HG02588 (cell line): ENCODE measurements around the gene THSD1.
"Not testable (repeated sequence)": the region's sequence is repeated elsewhere in the genome, so short reads cannot be mapped to it uniquely, and the experiment has no call there.

Experiments used
- ATAC-seq: cut with Tn5 transposase; IDR thresholded peaks from one replicate; pipeline ENCODE4 v1.9.1; 2021; ENCODE audit warnings: mild to moderate bottlenecking, moderate library complexity; ENCODE audit not compliant: unreplicated experiment

THSD1 gene

GRCh38 chr13:52408071-52408658 lies 2.2 kb upstream of the THSD1 start:
- not testable (repeated sequence) for ATAC-seq

DNA sequence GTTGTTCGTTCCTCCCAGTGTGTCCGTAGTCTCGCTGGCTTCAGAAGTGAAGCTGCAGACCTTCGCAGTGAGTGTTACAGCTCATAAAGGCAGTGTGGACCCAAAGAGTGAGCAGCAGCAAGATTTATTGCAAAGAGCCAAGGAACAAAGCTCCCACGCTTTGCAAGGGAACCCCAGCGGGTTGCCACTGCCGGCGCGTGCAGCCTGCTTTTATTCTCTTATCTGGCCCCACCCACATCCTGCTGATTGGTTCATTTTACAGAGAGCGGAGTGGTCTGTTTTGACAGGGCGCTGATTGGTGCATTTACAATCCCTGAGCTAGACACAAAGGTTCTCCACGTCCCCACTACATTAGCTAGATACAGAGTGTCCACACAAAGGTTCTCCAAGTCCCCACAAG lies 1.5 kb upstream of the THSD1 start:
- not testable (repeated sequence) for ATAC-seq

GRCh38 chr13:52406629-52407028 lies 657 bp upstream of the THSD1 start:
- no peak for ATAC-seq

- ATAC-seq: no peak
Observed at GRCh38 chr13:52405369-52405766, 604 bp downstream of the THSD1 start.

DNA sequence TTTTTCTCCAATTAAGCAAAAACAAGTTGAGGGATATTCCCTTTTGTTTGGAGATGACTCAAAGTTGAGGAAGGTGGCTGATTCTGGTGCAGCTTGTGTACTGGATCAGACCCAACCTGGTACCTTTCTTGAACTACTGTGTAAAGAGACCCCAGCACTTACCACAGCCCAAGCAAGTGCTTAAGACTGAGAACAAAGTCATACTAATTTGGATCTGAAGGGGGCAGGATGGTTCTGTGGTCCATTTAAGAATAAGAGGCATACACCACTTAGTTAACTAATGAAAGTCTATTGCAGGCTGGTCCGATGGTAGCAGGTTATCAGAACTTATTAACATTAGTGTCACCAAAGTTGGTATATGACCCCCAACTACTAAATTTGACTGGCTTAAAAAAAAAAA lies 6.3 kb downstream of the THSD1 start:
- ATAC-seq: no peak

- no peak for ATAC-seq
Observed at GRCh38 chr13:52399046-52399445, 6.9 kb downstream of the THSD1 start.

GRCh38 chr13:52395704-52396103 lies 10.3 kb downstream of the THSD1 start:
- ATAC-seq: no peak

DNA sequence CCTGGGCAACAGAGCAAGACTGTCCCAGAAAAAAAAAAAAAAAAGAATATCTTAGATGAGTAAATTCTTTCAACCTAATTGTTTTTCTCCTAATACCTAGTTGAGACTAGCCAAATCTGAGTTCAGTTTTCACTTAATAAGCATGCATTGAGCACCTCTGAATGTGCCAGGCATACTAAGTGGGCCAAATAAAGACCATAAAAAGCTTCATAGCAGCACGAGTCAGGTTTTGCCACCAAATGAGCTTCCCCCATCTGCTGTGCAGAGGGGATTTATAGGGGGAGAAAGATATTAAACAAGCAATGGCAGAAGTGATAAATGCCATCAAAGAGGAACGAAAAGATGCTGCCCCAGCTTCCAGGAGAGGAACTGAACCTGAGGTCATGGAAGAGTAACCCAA lies 11.4 kb downstream of the THSD1 start:
- ATAC-seq: no peak

DNA sequence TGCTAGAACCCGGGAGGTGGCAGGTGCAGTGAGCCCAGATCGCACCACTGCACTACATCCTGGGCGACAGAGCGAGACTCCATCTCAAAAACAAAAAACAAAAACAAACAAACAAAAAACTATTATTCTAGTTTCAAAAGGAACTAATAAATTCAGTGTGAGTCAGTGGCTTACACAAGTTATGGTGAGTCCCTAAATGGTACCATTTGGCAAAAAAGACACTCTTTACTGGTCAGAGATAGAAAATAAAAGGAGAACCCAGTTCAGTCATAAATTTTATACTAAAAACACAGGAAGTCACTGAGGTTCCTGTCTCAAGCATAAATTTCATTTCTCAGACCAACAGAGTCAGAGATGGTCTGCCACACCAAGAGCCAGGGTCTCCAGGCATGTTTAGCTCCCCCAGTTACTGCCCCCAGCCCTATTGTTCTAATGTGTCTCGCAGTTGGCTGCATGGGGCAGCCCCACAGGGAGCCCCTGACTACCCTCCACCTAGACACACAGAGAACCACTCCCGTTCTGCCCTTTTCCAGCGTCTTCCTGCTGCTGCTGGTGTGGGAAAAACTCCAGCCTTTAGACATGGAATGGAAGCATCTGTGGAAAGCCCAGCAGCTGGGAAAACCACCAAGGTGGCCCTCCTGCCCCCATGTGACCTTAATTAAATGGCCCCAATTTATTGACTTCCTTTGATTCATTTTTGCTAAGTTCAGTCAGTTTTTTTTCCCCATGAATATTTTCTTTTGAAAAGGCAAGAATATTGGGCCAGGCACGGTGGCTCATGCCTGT lies 12.2 kb downstream of the THSD1 start:
- no peak for ATAC-seq

GRCh38 chr13:52387721-52388120 lies 18.3 kb downstream of the THSD1 start:
- ATAC-seq: no peak

- ATAC-seq: no peak
Observed at GRCh38 chr13:52385870-52386269, 20.1 kb downstream of the THSD1 start.

DNA sequence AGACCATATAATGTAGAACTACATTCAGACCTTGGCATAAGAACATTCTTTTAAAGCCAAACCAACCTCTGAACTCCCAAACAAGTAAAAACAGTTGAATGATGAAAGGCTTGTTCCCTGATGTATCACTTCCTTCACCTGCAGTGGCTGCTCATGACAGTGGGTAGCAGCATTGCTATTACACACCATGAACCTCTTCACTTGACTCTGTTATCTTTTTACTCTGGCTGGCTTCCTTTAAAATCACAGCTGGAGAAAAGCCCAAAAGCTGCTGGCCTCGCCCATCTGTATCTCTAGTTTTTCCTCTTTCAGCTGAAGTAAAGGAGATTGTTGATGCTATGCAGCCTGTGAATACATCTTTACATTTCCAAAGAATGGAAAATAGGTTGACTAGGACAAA lies 22.6 kb downstream of the THSD1 start:
- no peak for ATAC-seq

- ATAC-seq: no peak
Observed at GRCh38 chr13:52378312-52378711, 27.7 kb downstream of the THSD1 start.

GRCh38 chr13:52377898-52378297 lies 28.1 kb downstream of the THSD1 start:
- ATAC-seq: no peak

GRCh38 chr13:52374873-52375411 lies 31.0 kb downstream of the THSD1 start:
- ATAC-seq: no peak

DNA sequence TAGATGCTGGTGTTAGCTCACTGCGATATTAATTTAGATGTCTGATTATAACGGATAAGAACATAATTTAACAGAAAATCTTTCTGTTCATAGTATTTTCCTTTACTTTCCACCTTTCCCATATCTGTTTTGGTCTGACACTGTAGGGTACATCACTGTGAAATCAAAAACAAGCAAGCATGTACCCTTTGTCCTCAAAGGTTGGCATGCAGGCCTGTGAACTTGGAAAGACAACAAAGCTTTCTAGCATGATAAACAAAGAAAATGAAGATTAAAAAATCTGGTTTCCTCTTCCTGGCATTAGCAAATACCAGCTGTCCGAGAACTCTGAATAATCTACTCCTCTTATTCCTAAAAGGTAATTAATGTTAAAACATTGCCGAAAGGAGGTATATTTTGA lies 31.6 kb downstream of the THSD1 start:
- no peak for ATAC-seq

- ATAC-seq: not testable (repeated sequence)
Observed at GRCh38 chr13:52373277-52373676, 32.7 kb downstream of the THSD1 start.

DNA sequence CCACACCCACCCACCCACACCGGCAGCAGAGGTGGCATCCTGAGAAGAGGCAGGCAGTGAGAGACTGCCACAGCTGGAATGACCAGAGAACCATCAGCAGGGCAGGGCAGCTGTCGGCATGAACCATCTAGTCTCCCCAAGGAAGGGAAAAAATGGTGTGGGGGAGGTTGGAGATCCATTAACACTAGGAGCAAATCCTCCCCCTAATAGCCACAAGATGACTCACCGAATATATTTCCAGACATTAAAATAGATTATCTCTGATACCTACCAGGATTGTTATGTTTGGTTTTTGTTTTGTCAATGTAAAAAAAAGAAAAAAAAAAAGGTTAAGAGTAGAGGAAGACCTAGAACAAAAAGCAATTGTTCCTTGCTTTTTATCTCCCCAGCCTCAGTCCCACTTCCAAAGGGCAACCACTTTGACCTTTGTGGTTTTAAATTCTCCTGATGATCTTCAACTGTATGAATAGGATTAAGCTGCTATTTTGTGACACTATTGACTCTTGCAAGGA lies 34.2 kb downstream of the THSD1 start:
- no peak for ATAC-seq

DNA sequence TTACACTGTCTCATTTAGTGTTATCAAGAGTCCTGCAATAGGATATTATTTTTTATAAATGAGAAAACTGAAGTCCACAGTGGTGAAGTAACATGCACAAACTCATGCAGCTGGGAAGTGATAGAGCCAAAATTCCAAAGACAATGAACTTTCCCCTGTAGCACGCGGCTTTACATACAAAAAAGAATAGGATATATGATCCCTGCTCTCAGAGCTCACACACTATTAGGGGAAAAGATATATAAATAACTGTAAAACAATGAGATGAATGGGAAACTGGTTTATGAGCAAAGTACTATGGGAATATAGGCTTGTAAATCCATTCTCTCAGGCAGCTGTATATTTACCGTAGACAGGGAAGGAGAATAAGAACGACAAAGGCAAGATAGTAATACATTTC lies 39.7 kb downstream of the THSD1 start:
- no peak for ATAC-seq

DNA sequence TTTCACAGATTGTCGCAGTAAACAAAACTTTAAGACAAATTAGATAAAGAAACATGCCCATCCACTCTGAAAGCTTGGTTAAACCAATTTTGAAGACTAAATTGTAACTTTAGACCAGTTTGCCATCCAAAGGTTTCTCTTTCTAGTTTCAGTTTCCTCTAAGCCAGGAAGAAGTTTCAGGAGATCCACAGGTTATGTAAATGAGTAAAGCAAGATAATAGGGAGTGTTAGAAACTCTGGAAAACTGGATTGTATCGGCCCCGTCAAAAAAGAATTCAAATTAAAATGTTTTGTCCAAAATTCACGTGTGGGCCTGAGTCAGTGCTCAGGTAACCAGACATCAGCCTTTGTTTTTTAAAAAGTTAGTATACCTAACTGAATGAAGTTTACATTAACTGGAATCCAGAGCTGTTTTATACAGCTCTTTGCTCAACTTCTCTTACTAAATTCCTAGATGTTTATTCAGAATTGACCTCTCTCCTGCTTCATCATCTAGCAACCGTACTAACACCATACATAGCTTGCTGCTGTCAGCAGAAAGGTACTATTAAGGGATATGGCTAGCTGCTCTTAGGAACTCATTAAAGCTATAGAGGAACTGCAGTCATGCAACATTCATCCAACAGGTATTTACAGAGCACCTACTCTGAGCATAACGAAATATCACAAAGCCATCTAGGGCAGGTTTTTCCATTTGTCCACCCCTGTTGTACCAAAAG lies 43.6 kb downstream of the THSD1 start:
- not testable (repeated sequence) for ATAC-seq

- no peak for ATAC-seq
Observed at GRCh38 chr13:52361225-52361624, 44.7 kb downstream of the THSD1 start.

DNA sequence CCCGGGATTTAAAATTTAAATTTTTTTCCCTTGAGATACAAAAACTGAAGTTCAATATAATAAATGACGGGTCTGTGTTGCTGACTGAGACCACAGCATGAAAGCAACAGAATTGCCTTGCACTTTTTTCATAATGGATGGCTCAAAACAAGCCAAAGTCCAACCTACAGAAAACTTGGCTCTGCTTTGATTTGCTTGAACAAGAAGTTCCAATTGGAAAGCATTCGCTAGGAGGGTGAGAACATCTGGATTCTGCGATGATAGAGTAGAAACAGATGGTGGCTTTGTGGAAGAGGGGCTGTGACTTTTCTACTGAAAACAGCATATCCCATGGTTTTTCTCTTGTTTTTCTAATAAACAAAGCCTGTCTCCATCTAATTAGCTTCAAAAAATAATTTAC lies 46.4 kb downstream of the THSD1 start:
- ATAC-seq: no peak
